ENCODE results near the gene TGFB1. TPM values are rescaled to one million over a fixed set of nuclear protein-coding genes. Genes with fewer than 3 reads are reported as not detected.
A peak's percentile ranks its signal among the peaks of the same experiment; 100 is the strongest.

The TGFB1 gene
- 13.5 and 25.5 TPM in 2 replicates for polyA plus RNA-seq (2012; rRNA removed)
- polyA plus RNA-seq (2012; cell fraction: cytosol; rRNA removed) = 13.0 and 21.4 TPM in 2 replicates
- 75.1 and 149 TPM in 2 replicates for polyA plus RNA-seq (2012; cell fraction: nucleus; rRNA removed)

- Histone ChIP-seq H3K9me3 (no peaks in the 10 kb centered on the region), H3K9me2 (no peaks in the 10 kb centered on the region), H3K4me3 (ENCODE audit: low read depth in 2 of 2, low read length in 1 of 2) (peak within 1 kb of the TSS; percentile 65 to 99), H3K79me2 (ENCODE audit: insufficient read depth) (peaks cover 49% of the 10 kb centered on the region), H4K20me1 (ENCODE audit: insufficient read depth) (peaks cover 45% of the 10 kb centered on the region), H3K36me3 (replicated peaks in 1 of 2; ENCODE audit: control insufficient read depth in 1 of 2, insufficient read depth in 2 of 2, low read length in 1 of 2) (peaks cover 0 to 13% of the 10 kb centered on the region in 2 experiments), H3F3A (replicated peaks; ENCODE audit: insufficient read depth) (peaks cover 9% of the 10 kb centered on the region), H3K4me2 (peak within 1 kb of the TSS; percentile 99), H3K4me1 (ENCODE audit: control insufficient read depth in 1 of 2, insufficient read depth in 2 of 2, low read depth in 1 of 2, low read length in 1 of 2) (peaks cover 0 to 34% of the 10 kb centered on the region in 2 experiments; a peak in 2 of 4 replicates), H3K27me3 (ENCODE audit: insufficient read depth) (no peaks in the 10 kb centered on the region), H3K27ac (ENCODE audit: low read depth in 2 of 2, low read length in 1 of 2) (peak within 1 kb of the TSS; percentile 11 to 79), H3K9ac (peak within 1 kb of the TSS; percentile 92), H2AFZ (ENCODE audit: low read depth) (no peak within 1 kb of the TSS)
- ChIA-PET CTCF (interaction anchor here (0.6 to 3.6 kb wide), 16 partner anchors 9 to 151 kb away, joined by 3 to 29 read pairs (median 6); partner anchors contain the start of gene B9D2), POLR2A (interaction anchor here (1.6 kb wide), 1 partner anchor 10 kb away, joined by 4 read pairs; the partner anchor contains the start of gene B9D2)
- peak; percentile 96 for DNase-seq
- WGBS (ENCODE audit: low lambda C conversion rate) = under 1% methylated on average over 38 of the region's 78 CpGs
- no peak for TF ChIP-seq TEAD4 (IDR thresholded peaks at IDR 0.05; ENCODE audit: borderline replicate concordance, insufficient read depth)
- TF ChIP-seq MXI1 (IDR thresholded peaks at IDR 0.05; ENCODE audit: low read depth, low read length) = no peak
- no peak for TF ChIP-seq USF2 (IDR thresholded peaks at IDR 0.05; ENCODE audit: borderline replicate concordance, low read depth, low read length)
- TF ChIP-seq SIN3A (IDR thresholded peaks at IDR 0.05; ENCODE audit: borderline replicate concordance, low read depth, low read length) = peak; percentile 43; the same call in 1 of the 2 replicates
- no peak for TF ChIP-seq GATA2 (CRISPR knock-in tag; IDR thresholded peaks at IDR 0.05)
- TF ChIP-seq, protein P1, sequence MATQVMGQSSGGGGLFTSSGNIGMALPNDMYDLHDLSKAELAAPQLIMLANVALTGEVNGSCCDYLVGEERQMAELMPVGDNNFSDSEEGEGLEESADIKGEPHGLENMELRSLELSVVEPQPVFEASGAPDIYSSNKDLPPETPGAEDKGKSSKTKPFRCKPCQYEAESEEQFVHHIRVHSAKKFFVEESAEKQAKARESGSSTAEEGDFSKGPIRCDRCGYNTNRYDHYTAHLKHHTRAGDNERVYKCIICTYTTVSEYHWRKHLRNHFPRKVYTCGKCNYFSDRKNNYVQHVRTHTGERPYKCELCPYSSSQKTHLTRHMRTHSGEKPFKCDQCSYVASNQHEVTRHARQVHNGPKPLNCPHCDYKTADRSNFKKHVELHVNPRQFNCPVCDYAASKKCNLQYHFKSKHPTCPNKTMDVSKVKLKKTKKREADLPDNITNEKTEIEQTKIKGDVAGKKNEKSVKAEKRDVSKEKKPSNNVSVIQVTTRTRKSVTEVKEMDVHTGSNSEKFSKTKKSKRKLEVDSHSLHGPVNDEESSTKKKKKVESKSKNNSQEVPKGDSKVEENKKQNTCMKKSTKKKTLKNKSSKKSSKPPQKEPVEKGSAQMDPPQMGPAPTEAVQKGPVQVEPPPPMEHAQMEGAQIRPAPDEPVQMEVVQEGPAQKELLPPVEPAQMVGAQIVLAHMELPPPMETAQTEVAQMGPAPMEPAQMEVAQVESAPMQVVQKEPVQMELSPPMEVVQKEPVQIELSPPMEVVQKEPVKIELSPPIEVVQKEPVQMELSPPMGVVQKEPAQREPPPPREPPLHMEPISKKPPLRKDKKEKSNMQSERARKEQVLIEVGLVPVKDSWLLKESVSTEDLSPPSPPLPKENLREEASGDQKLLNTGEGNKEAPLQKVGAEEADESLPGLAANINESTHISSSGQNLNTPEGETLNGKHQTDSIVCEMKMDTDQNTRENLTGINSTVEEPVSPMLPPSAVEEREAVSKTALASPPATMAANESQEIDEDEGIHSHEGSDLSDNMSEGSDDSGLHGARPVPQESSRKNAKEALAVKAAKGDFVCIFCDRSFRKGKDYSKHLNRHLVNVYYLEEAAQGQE (IDR thresholded peaks at IDR 0.05; ENCODE audit: low read depth, low read length) = 0 out of 2 replicates have a peak, but pooled peaks have one; percentile 1
- peak; percentile 36; the same call in 1 of the 2 replicates for TF ChIP-seq TCF12 (IDR thresholded peaks at IDR 0.05)
- TF ChIP-seq FOXJ3 (CRISPR knock-in tag; IDR thresholded peaks at IDR 0.05) = no peak
- TF ChIP-seq IRF3 (IDR thresholded peaks at IDR 0.05; ENCODE audit: low read depth, low read length) = no peak
- peak; percentile 57 for TF ChIP-seq SMC3 (IDR thresholded peaks at IDR 0.05; ENCODE audit: low read depth, low read length)
- peak; percentile 40 for TF ChIP-seq TAF1 (IDR thresholded peaks at IDR 0.05; ENCODE audit: borderline replicate concordance, low read depth, low read length)
- no peak for TF ChIP-seq RXRA (IDR thresholded peaks at IDR 0.05; ENCODE audit: borderline replicate concordance, low read depth)
- TF ChIP-seq FOXM1 (IDR thresholded peaks at IDR 0.05; ENCODE audit: low read depth) = no peak
- peak; percentile 59; the same call in 1 of the 2 replicates for TF ChIP-seq POLR2AphosphoS5 (IDR thresholded peaks at IDR 0.05; ENCODE audit: low read depth, low read length)
- TF ChIP-seq, protein P2, sequence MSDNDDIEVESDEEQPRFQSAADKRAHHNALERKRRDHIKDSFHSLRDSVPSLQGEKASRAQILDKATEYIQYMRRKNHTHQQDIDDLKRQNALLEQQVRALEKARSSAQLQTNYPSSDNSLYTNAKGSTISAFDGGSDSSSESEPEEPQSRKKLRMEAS (IDR thresholded peaks at IDR 0.05; ENCODE audit: low read depth) = peak; percentile 13; the same call in 1 of the 2 replicates
- TF ChIP-seq ZBTB33 (IDR thresholded peaks at IDR 0.05; ENCODE audit: borderline replicate concordance, low read depth) = peak; percentile 91
- TF ChIP-seq CHD2 (IDR thresholded peaks at IDR 0.05; ENCODE audit: low read length, partially characterized antibody) = peak; percentile 84
- TF ChIP-seq NFIC (IDR thresholded peaks at IDR 0.05; ENCODE audit: borderline replicate concordance) = peak; percentile 14; the same call in 1 of the 2 replicates
- no peak for TF ChIP-seq NRF1 (IDR thresholded peaks at IDR 0.05; ENCODE audit: low read depth, low read length)
- TF ChIP-seq JUND (IDR thresholded peaks at IDR 0.05) = no peak
- TF ChIP-seq, protein P3, sequence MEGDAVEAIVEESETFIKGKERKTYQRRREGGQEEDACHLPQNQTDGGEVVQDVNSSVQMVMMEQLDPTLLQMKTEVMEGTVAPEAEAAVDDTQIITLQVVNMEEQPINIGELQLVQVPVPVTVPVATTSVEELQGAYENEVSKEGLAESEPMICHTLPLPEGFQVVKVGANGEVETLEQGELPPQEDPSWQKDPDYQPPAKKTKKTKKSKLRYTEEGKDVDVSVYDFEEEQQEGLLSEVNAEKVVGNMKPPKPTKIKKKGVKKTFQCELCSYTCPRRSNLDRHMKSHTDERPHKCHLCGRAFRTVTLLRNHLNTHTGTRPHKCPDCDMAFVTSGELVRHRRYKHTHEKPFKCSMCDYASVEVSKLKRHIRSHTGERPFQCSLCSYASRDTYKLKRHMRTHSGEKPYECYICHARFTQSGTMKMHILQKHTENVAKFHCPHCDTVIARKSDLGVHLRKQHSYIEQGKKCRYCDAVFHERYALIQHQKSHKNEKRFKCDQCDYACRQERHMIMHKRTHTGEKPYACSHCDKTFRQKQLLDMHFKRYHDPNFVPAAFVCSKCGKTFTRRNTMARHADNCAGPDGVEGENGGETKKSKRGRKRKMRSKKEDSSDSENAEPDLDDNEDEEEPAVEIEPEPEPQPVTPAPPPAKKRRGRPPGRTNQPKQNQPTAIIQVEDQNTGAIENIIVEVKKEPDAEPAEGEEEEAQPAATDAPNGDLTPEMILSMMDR (IDR thresholded peaks at IDR 0.05) = peak; percentile 88
Measured at GRCh38 chr19:41353466-41354342, at the start of gene TGFB1. TGFB1 (minus strand) TSS chr19:41353922; CDS start chr19:41353044, 878 bp downstream.

Data from SK-N-SH (cell line).